Measurements from ENCODE around the gene BRSK1. TPM values are rescaled to one million over a fixed set of nuclear protein-coding genes. Genes with fewer than 3 reads are reported as not detected.

Gene BRSK1
- total and polyA plus RNA-seq, 2 donors from 2014 or later = 1.4 to 6.5 TPM

DNA sequence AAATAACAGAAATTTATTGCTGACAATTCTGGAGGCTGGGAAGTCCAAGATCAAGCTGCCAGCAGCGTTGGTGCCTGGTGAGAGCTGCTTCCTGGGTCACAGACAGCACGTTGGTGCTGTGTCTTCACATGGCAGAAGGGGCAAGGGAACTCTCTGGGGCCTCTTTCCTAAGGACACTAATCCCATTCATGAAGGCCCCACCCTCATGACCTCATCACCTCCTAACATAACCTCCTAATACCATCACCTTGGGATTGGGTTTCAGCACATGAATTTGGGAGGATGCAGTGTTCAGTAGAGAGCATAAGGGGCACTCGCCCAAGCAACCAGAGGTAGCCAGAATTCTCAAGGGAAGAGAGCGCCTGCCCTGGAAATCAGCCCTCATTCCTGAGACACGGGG lies 25.7 kb downstream of the BRSK1 start:
- intact Hi-C loops (cut with DNase I) = no loop called here
- TF ChIP-seq, protein P1, sequence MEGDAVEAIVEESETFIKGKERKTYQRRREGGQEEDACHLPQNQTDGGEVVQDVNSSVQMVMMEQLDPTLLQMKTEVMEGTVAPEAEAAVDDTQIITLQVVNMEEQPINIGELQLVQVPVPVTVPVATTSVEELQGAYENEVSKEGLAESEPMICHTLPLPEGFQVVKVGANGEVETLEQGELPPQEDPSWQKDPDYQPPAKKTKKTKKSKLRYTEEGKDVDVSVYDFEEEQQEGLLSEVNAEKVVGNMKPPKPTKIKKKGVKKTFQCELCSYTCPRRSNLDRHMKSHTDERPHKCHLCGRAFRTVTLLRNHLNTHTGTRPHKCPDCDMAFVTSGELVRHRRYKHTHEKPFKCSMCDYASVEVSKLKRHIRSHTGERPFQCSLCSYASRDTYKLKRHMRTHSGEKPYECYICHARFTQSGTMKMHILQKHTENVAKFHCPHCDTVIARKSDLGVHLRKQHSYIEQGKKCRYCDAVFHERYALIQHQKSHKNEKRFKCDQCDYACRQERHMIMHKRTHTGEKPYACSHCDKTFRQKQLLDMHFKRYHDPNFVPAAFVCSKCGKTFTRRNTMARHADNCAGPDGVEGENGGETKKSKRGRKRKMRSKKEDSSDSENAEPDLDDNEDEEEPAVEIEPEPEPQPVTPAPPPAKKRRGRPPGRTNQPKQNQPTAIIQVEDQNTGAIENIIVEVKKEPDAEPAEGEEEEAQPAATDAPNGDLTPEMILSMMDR (IDR thresholded peaks at IDR 0.05; ENCODE audit: borderline replicate concordance, extremely low read depth, insufficient read depth) = no peak
- Histone ChIP-seq H3K4me3 (ENCODE audit: low read length in 3 of 3) (no peak overlapping the region), H3K27ac (ENCODE audit: low read depth in 2 of 2, low read length in 2 of 2) (no peak overlapping the region), H3K4me1 (ENCODE audit: control insufficient read depth in 2 of 3, insufficient read depth in 2 of 3, low read depth in 1 of 3, low read length in 3 of 3) (no peaks in the 10 kb centered on the region), H3K9me3 (ENCODE audit: control insufficient read depth in 2 of 3, insufficient read depth in 1 of 3, low read length in 3 of 3) (no peaks in the 10 kb centered on the region), H3K36me3 (ENCODE audit: control insufficient read depth in 2 of 3, insufficient read depth in 3 of 3, low read length in 3 of 3) (peaks cover 0 to 2% (median 0%) of the 10 kb centered on the region in 3 donors), H3K9ac (ENCODE audit: low read length in 3 of 3) (no peak overlapping the region), H3K27me3 (ENCODE audit: control insufficient read depth, insufficient read depth, low read length) (no peaks in the 10 kb centered on the region)
- DNase-seq = no peak
- FAIRE-seq = no peak

DNA sequence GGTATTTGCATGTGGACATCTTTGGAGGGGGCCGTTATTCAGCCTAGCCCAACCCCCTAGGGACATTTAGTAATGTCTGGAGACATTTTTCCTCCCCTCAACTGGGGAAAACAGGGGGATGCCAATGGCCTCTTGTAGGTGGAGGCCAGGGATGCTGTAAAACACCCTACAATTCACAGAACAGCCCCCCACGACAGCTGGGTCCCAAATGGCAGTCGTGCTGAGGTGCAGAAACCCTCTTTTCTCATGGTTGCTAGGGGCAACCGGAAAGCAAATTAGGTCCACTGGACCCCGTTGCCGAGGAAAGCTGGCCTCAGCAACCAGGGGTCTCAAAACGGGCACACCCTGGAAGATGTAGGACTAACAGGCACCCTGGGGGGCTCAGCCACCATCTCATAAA lies 26.7 kb downstream of the BRSK1 start:
- H3K4me1 ChIP-seq (ENCODE audit: control insufficient read depth in 2 of 3, insufficient read depth in 2 of 3, low read depth in 1 of 3, low read length in 3 of 3) = no peaks in the 10 kb centered on the region
- TF ChIP-seq, protein P1 (IDR thresholded peaks at IDR 0.05; ENCODE audit: borderline replicate concordance, extremely low read depth, insufficient read depth) = no peak
- no peak for FAIRE-seq
- H3K4me3 ChIP-seq (ENCODE audit: low read length in 3 of 3) = no peak overlapping the region
- peaks cover 0 to 2% (median 0%) of the 10 kb centered on the region in 3 donors for H3K36me3 ChIP-seq (ENCODE audit: control insufficient read depth in 2 of 3, insufficient read depth in 3 of 3, low read length in 3 of 3)
- intact Hi-C loops (cut with DNase I) = no loop called here
- no peaks in the 10 kb centered on the region for H3K9me3 ChIP-seq (ENCODE audit: control insufficient read depth in 2 of 3, insufficient read depth in 1 of 3, low read length in 3 of 3)
- no peak overlapping the region for H3K27ac ChIP-seq (ENCODE audit: low read depth in 2 of 2, low read length in 2 of 2)
- DNase-seq = no peak
- no peaks in the 10 kb centered on the region for H3K27me3 ChIP-seq (ENCODE audit: control insufficient read depth, insufficient read depth, low read length)
- no peak overlapping the region for H3K9ac ChIP-seq (ENCODE audit: low read length in 3 of 3)

DNA sequence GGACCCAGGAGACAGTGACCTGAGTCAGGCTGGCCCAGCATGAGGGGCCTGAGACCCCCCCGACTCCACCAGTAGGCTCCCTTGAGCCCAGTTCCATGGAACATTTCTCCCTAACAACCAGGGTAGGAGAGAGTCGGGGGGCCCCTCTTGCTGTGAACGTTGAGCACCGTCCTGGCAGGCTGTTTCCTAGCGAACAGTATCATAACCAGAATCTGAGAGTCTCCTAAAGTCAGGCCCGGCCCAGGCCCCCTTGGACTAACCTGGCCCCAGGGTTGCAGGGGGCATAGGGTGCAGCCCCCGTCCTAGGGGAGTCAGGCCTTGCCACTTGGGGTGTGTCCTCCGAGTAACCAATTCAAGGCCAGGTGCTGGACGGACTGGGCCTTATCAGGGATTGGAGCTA lies 27.6 kb downstream of the BRSK1 start:
- H3K27ac ChIP-seq (ENCODE audit: low read depth in 2 of 2, low read length in 2 of 2) = no peak overlapping the region
- no peak overlapping the region for H3K9ac ChIP-seq (ENCODE audit: low read length in 3 of 3)
- intact Hi-C loops (cut with DNase I) = no loop called here
- DNase-seq = no peak
- peaks cover 0 to 5% (median 0%) of the 10 kb centered on the region in 3 donors for H3K9me3 ChIP-seq (ENCODE audit: control insufficient read depth in 2 of 3, insufficient read depth in 1 of 3, low read length in 3 of 3)
- peaks cover 0 to 2% (median 0%) of the 10 kb centered on the region in 3 donors for H3K36me3 ChIP-seq (ENCODE audit: control insufficient read depth in 2 of 3, insufficient read depth in 3 of 3, low read length in 3 of 3)
- no peaks in the 10 kb centered on the region for H3K4me1 ChIP-seq (ENCODE audit: control insufficient read depth in 2 of 3, insufficient read depth in 2 of 3, low read depth in 1 of 3, low read length in 3 of 3)
- no peak for FAIRE-seq
- TF ChIP-seq, protein P1 (IDR thresholded peaks at IDR 0.05; ENCODE audit: borderline replicate concordance, extremely low read depth, insufficient read depth) = no peak
- no peaks in the 10 kb centered on the region for H3K27me3 ChIP-seq (ENCODE audit: control insufficient read depth, insufficient read depth, low read length)
- no peak overlapping the region for H3K4me3 ChIP-seq (ENCODE audit: low read length in 3 of 3)

DNA sequence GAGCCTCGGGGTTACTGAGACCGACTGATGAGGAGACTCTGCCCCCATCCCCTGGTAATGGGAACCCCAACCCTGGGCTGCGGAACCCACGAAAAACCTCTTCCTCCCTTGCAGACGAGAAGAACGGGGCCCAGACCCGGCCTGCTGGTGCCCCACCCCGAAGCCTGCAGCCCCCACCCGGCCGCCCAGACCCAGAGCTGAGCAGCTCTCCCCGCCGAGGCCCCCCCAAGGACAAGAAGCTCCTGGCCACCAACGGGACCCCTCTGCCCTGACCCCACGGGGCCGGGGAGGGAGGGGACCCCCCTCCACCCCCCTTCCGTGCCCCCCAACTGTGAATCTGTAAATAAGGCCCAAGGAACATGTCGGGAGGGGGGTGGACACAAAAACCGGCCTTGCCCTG lies 28.0 kb downstream of the BRSK1 start:
- no peak overlapping the region for H3K9ac ChIP-seq (ENCODE audit: low read length in 3 of 3)
- peaks cover 0 to 2% (median 0%) of the 10 kb centered on the region in 3 donors for H3K36me3 ChIP-seq (ENCODE audit: control insufficient read depth in 2 of 3, insufficient read depth in 3 of 3, low read length in 3 of 3)
- no peak overlapping the region for H3K4me3 ChIP-seq (ENCODE audit: low read length in 3 of 3)
- intact Hi-C loops (cut with DNase I) = no loop called here
- H3K4me1 ChIP-seq (ENCODE audit: control insufficient read depth in 2 of 3, insufficient read depth in 2 of 3, low read depth in 1 of 3, low read length in 3 of 3) = no peaks in the 10 kb centered on the region
- no peak overlapping the region for H3K27ac ChIP-seq (ENCODE audit: low read depth in 2 of 2, low read length in 2 of 2)
- H3K9me3 ChIP-seq (ENCODE audit: control insufficient read depth in 2 of 3, insufficient read depth in 1 of 3, low read length in 3 of 3) = peaks cover 0 to 8% (median 0%) of the 10 kb centered on the region in 3 donors
- TF ChIP-seq, protein P1 (IDR thresholded peaks at IDR 0.05; ENCODE audit: borderline replicate concordance, extremely low read depth, insufficient read depth) = no peak
- FAIRE-seq (no peak), DNase-seq (no peak)
- no peaks in the 10 kb centered on the region for H3K27me3 ChIP-seq (ENCODE audit: control insufficient read depth, insufficient read depth, low read length)
